ENCODE results near the gene STARD6.

DNA sequence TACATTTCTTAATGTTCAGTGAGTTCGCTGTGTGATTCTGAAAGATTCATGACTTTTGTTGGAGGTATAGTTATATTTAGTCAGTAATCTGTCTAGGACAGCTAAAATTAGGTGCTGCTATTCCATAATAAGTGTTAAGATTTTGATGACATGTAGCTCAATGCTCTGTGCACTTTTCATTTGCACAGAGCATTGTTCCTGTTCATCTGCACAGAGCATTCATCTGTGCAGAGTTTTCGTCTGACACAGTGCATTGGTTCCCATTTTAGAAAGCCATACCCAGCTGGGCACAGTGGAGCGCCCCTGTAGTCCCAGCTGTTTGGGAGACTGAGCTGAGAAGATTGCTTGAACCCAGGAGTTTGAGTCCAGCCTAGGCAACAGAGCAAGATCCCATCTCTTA, 79.8 kb downstream of the STARD6 start:
- TF ChIP-seq POLR2AphosphoS5 (IDR thresholded peaks at IDR 0.05; ENCODE audit: low read depth, low read length) (no peak), SIN3A (IDR thresholded peaks at IDR 0.05; ENCODE audit: borderline replicate concordance, insufficient read depth, low read depth, low read length) (no peak)
- TF ChIP-seq, protein P1, sequence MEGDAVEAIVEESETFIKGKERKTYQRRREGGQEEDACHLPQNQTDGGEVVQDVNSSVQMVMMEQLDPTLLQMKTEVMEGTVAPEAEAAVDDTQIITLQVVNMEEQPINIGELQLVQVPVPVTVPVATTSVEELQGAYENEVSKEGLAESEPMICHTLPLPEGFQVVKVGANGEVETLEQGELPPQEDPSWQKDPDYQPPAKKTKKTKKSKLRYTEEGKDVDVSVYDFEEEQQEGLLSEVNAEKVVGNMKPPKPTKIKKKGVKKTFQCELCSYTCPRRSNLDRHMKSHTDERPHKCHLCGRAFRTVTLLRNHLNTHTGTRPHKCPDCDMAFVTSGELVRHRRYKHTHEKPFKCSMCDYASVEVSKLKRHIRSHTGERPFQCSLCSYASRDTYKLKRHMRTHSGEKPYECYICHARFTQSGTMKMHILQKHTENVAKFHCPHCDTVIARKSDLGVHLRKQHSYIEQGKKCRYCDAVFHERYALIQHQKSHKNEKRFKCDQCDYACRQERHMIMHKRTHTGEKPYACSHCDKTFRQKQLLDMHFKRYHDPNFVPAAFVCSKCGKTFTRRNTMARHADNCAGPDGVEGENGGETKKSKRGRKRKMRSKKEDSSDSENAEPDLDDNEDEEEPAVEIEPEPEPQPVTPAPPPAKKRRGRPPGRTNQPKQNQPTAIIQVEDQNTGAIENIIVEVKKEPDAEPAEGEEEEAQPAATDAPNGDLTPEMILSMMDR (IDR thresholded peaks at IDR 0.05): no peak
- TF ChIP-seq, protein P2, sequence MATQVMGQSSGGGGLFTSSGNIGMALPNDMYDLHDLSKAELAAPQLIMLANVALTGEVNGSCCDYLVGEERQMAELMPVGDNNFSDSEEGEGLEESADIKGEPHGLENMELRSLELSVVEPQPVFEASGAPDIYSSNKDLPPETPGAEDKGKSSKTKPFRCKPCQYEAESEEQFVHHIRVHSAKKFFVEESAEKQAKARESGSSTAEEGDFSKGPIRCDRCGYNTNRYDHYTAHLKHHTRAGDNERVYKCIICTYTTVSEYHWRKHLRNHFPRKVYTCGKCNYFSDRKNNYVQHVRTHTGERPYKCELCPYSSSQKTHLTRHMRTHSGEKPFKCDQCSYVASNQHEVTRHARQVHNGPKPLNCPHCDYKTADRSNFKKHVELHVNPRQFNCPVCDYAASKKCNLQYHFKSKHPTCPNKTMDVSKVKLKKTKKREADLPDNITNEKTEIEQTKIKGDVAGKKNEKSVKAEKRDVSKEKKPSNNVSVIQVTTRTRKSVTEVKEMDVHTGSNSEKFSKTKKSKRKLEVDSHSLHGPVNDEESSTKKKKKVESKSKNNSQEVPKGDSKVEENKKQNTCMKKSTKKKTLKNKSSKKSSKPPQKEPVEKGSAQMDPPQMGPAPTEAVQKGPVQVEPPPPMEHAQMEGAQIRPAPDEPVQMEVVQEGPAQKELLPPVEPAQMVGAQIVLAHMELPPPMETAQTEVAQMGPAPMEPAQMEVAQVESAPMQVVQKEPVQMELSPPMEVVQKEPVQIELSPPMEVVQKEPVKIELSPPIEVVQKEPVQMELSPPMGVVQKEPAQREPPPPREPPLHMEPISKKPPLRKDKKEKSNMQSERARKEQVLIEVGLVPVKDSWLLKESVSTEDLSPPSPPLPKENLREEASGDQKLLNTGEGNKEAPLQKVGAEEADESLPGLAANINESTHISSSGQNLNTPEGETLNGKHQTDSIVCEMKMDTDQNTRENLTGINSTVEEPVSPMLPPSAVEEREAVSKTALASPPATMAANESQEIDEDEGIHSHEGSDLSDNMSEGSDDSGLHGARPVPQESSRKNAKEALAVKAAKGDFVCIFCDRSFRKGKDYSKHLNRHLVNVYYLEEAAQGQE (IDR thresholded peaks at IDR 0.05; ENCODE audit: insufficient read depth in 1 of 2, low read depth in 2 of 2, low read length in 1 of 2): no peak
